Bronchial epithelial cell (primary cell): ENCODE results near the gene AUTS2. TPM values are rescaled to one million over a fixed set of nuclear protein-coding genes. Genes with fewer than 3 reads are reported as not detected.

Experiments
- DNase-seq: peaks from one replicate; pipeline ENCODE4 v3.0.0-alpha.2; 2010; ENCODE audit warnings: low read depth
- FAIRE-seq: peaks from 2 replicates; lab custom pipeline; 2011; peaks lifted over from hg19 to GRCh38; lab: Jason Lieb, UNC
- H3K27me3 ChIP-seq: 2 replicates; pipeline ENCODE4 v1.5.1; 2011; ENCODE audit warnings: low read length; ENCODE audit not compliant: control insufficient read depth, insufficient read depth
- H3K36me3 ChIP-seq: 2 replicates; pipeline ENCODE4 v1.5.1; 2011; ENCODE audit warnings: low read length; ENCODE audit not compliant: control insufficient read depth, insufficient read depth
- H3K4me3 ChIP-seq: 2 replicates; pipeline ENCODE4 v1.5.1; 2011; ENCODE audit warnings: mild to moderate bottlenecking, low read depth, low read length, control low read depth
- CTCF ChIP-seq: IDR thresholded peaks from 2 replicates; pipeline ENCODE4 v1.5.1; 2011; ENCODE audit warnings: mild to moderate bottlenecking, moderate library complexity, low read length, control low read depth, inconsistent platforms; ENCODE audit not compliant: insufficient read depth, severe bottlenecking
- total RNA-seq: library from RNA; depleted of rRNA; stranded (reverse); fragments of >200 nt; gene quantifications from 2 replicates; pipeline ENCODE4 v1.2.1, GENCODE V29; 2014

Gene AUTS2
- total RNA-seq, 1 donor from 2014 or later: 9.5 TPM

GRCh38 chr7:70743531-70744325 lies 1145.5 kb downstream of the AUTS2 start:
- no peak for TF ChIP-seq CTCF
- Histone ChIP-seq H3K4me3 (no peak overlapping the region), H3K36me3 (no peaks in the 10 kb centered on the region), H3K27me3 (no peaks in the 10 kb centered on the region)
- FAIRE-seq (peak; percentile 13), DNase-seq (peak; percentile 8)

DNA sequence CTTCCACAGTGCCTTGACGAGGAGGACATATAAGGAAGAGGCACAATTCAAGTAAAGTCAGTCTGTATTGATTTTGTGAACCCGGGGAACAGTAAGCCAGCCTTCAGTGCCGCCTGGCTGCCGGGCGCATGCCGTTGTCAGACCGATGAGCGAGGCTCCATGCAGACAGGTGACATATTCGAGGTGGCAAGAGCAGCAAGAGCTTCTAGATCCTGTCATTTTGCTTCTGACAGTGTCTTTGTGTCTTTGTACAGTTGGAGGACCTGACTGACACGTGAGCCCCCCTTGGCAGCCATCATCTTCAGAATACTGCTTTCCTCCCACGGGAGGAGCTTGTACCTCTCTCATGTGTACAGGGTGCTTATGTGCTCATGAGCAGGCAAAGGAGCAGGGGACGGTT lies 1146.2 kb downstream of the AUTS2 start:
- DNase-seq: no peak
- FAIRE-seq: no peak
- no peak for TF ChIP-seq CTCF
- Histone ChIP-seq H3K36me3 (no peaks in the 10 kb centered on the region), H3K27me3 (no peaks in the 10 kb centered on the region), H3K4me3 (no peak overlapping the region)

DNA sequence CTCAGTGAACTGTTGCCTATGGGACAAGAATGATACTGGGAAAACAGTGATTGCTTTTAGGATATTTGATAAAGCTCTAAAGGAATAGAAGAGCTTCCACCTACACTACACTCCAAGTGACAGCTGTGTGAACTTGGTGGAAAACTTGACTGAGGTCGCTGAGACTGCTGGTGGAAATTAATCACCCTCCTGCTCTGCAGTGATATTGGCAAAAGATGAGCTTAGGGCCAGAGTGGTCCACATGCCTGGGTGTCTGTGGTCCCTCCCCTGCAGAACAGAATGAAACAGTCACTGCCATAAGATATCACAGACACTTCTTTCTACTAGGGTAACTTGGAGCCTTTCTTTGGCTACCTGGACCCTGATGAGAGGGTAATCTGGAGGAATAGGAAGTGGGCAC lies 1151.6 kb downstream of the AUTS2 start:
- FAIRE-seq: no peak

DNA sequence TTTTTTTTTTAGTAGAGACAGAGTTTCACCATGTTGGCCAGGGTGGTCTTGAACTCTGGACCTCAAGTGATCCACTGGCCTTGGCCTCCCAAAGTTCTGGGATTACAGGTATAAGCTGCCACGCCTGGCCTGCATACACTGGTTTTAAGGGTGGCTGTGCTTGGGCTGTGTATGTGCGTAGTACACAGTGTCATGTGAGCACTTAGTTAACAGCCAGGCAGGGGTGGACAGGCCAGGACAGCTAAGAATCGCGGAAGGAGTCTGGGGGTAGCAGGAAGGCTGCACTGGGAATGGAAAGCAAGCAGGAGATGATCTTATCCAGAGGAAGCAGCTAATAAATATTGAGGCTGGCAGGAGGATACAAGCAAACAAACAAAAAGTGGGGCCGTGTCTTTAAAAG lies 1153.6 kb downstream of the AUTS2 start:
- DNase-seq (no peak), FAIRE-seq (no peak)
- no peak for TF ChIP-seq CTCF
- H3K36me3 ChIP-seq: no peaks in the 10 kb centered on the region
- H3K4me3 ChIP-seq: no peak overlapping the region
- H3K27me3 ChIP-seq: no peaks in the 10 kb centered on the region

More for the DNA sequence above, 1151.6 kb downstream of the AUTS2 start:
- no peak for DNase-seq
- no peaks in the 10 kb centered on the region for H3K36me3 ChIP-seq
- no peak for TF ChIP-seq CTCF
- H3K4me3 ChIP-seq: no peak overlapping the region
- H3K27me3 ChIP-seq: no peaks in the 10 kb centered on the region

GRCh38 chr7:70752794-70753241 lies 1154.5 kb downstream of the AUTS2 start:
- Histone ChIP-seq H3K36me3 (no peaks in the 10 kb centered on the region), H3K4me3 (no peak overlapping the region), H3K27me3 (no peaks in the 10 kb centered on the region)
- FAIRE-seq (no peak), DNase-seq (no peak)
- TF ChIP-seq CTCF: no peak
